NB4 (cell line): Measurements from ENCODE around the gene HFE.
"Not testable (repeated sequence)": the region's sequence is repeated elsewhere in the genome, so short reads cannot be mapped to it uniquely, and the experiment has no call there.

Experiments
- DNase-seq: peaks from one replicate; pipeline ENCODE4 v3.0.0; 2010; ENCODE audit warnings: low read depth
- H3K4me3 ChIP-seq: one replicate; pipeline ENCODE4 v1.5.1; 2011; ENCODE audit warnings: mild to moderate bottlenecking, low read depth, low read length, moderate library complexity
- CTCF ChIP-seq: IDR thresholded peaks from one replicate; pipeline ENCODE4 v1.5.1; 2012; ENCODE audit warnings: low read depth, low read length
- MAX ChIP-seq: IDR thresholded peaks from 2 replicates; pipeline ENCODE4 v1.6.1; 2011; ENCODE audit warnings: low read depth, low read length
- MYC ChIP-seq: IDR thresholded peaks from 2 replicates; pipeline ENCODE4 v1.6.1; 2011; ENCODE audit warnings: low read depth, low read length
- POLR2A ChIP-seq: IDR thresholded peaks from 2 replicates; pipeline ENCODE4 v1.6.1; 2011; ENCODE audit warnings: mild to moderate bottlenecking; ENCODE audit not compliant: insufficient read length; ENCODE audit errors: extremely low read depth

Gene HFE

GRCh38 chr6:26064619-26065257 lies 22.5 kb upstream of the HFE start:
- peak; percentile 21; the same call in 1 of the 2 replicates for TF ChIP-seq MAX
- TF ChIP-seq CTCF = peak; percentile 66
- no peak for TF ChIP-seq MYC
- TF ChIP-seq POLR2A = no peak
- peak; percentile 74 for DNase-seq
- H3K4me3 ChIP-seq = no peak overlapping the region

- DNase-seq = peak; percentile 88
- TF ChIP-seq POLR2A = no peak
- TF ChIP-seq CTCF = peak; percentile 77
- TF ChIP-seq MYC = no peak
- TF ChIP-seq MAX = peak; percentile 31; the same call in 1 of the 2 replicates
- no peak overlapping the region for H3K4me3 ChIP-seq
These were observed 21.3 kb upstream of the HFE start for GRCh38 chr6:26065952-26066380.

- DNase-seq = no peak
- H3K4me3 ChIP-seq = no peak overlapping the region
- TF ChIP-seq POLR2A (no peak), MAX (no peak), MYC (no peak), CTCF (no peak)
These were observed 19.9 kb upstream of the HFE start for GRCh38 chr6:26067367-26067766.

- DNase-seq = no peak
- TF ChIP-seq CTCF (no peak), MAX (no peak), POLR2A (no peak), MYC (no peak)
- no peak overlapping the region for H3K4me3 ChIP-seq
These were observed 19.2 kb upstream of the HFE start for GRCh38 chr6:26068036-26068435.

GRCh38 chr6:26071135-26071534 lies 16.1 kb upstream of the HFE start:
- no peak for TF ChIP-seq MYC
- TF ChIP-seq POLR2A = no peak
- TF ChIP-seq MAX = no peak
- TF ChIP-seq CTCF = no peak
- H3K4me3 ChIP-seq = no peak overlapping the region
- DNase-seq = no peak

GRCh38 chr6:26075063-26075717 lies 12.0 kb upstream of the HFE start:
- TF ChIP-seq CTCF (no peak), MYC (no peak), MAX (no peak), POLR2A (no peak)
- H3K4me3 ChIP-seq = no peak overlapping the region
- DNase-seq = no peak

GRCh38 chr6:26078066-26078465 lies 9.2 kb upstream of the HFE start:
- H3K4me3 ChIP-seq, DNase-seq: not testable (repeated sequence)

- not testable (repeated sequence) for H3K4me3 ChIP-seq, DNase-seq
These were observed 6.1 kb upstream of the HFE start for GRCh38 chr6:26081096-26081495.
